ENCODE measurements around the gene CD48. TPM values are rescaled to one million over a fixed set of nuclear protein-coding genes. Genes with fewer than 3 reads are reported as not detected.

Gene CD48
- total and polyA plus RNA-seq, 2 of the 4 experiments (the other 2 are of a cell fraction) = not detected

DNA sequence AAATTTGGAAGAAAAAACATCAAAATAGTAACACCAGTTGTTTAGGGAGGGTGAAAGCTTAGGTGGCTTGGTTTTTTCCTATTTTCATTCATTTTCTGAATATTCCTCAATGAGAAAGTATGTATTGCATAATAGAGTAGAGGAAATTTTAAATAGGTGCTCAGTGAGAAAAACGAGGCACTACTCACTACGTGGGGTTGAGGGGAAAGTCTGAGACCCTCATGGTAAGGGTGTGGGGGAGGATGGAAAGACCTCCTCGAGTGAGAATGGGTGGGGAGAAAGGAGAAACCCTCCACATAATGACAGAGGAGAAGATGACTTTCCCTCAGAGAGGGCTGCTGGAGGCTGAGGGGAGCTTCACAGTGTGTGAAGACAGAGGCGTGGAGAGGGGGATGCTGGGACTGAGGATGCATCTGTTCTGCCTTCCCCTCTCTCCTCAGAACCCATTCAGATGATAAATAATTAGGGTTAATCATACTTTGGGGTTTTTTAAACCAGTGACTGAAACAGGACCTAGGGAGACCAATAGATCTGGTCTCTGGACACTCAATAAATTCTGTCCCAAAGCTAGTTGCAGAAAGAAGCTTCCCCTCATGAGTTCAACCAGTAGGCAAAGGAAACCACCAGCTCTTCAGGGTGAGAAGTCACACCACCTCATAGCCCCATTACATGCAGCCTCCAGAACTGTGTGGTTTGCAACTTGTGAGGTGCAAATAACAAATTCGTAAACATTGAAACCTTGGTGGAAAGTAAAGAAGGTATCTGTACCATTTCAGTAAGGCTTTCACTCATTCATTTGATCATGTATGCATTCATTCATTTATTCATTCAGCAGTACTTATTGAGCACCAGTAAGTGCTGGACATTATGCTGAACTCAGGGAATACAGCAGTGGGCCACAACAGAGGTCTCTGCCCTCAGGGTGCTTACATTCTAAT, 44.6 kb upstream of the CD48 start:
- no peak overlapping the region for H3K9ac ChIP-seq (ENCODE audit: low read depth, low read length)
- H2AFZ ChIP-seq (replicated peaks; ENCODE audit: low read length, poor library complexity) = no peak overlapping the region
- in situ Hi-C loops (cut with MboI; ENCODE audit: low sequenced_read_pairs) = no loop called here
- no peak overlapping the region for H3K4me2 ChIP-seq (ENCODE audit: low read depth, low read length)
- H2BK15ac ChIP-seq (ENCODE audit: low read depth, low read length) = no peak overlapping the region
- no peak overlapping the region for H2AK9ac ChIP-seq (replicated peaks; ENCODE audit: low read depth, low read length, poor library complexity)
- no peaks in the 10 kb centered on the region for H3K9me3 ChIP-seq (ENCODE audit: control insufficient read depth, insufficient read depth, low read length)
- no peak overlapping the region for H3K18ac ChIP-seq (ENCODE audit: low read depth, low read length)
- H3K9me1 ChIP-seq (ENCODE audit: insufficient read depth, low read length) = no peaks in the 10 kb centered on the region
- 60% methylated on average over 1 of the region's 5 CpGs; no CpG with 5 or more reads in 1 of the 2 experiments for WGBS, 2 experiments (ENCODE audit: extremely low coverage in 2 of 2, insufficient read length in 1 of 2)
- POLR2A ChIA-PET (ENCODE audit: unreplicated experiment) = no interaction called here
- H3K56ac ChIP-seq (ENCODE audit: extremely low read depth, insufficient read depth, low read length) = no peak overlapping the region
- no peaks in the 10 kb centered on the region for H3K4me1 ChIP-seq (ENCODE audit: control insufficient read depth, insufficient read depth, low read length)
- DNase-seq (no peak), ATAC-seq (ENCODE audit: low read depth) (no peak)
- intact Hi-C loops (cut with micrococcal nuclease) = no loop called here
- no peak overlapping the region for H3K4ac ChIP-seq (ENCODE audit: low read depth, low read length)
- H2BK5ac ChIP-seq (ENCODE audit: low read depth, low read length, poor library complexity, severe bottlenecking) = no peak overlapping the region
- no peak overlapping the region for H2BK120ac ChIP-seq (ENCODE audit: low read depth, low read length)
- H3K4me3 ChIP-seq (ENCODE audit: insufficient read depth, low read depth, low read length) = no peak overlapping the region
- dilution Hi-C loops (cut with HindIII; ENCODE audit: low sequenced_read_pairs, unreplicated experiment) = no loop called here
- H3K23ac ChIP-seq (ENCODE audit: low read depth, low read length) = no peak overlapping the region
- H3K14ac ChIP-seq (replicated peaks; ENCODE audit: low read depth, low read length) = no peak overlapping the region
- H4K5ac ChIP-seq (ENCODE audit: low read depth, low read length) = no peak overlapping the region
- no peaks in the 10 kb centered on the region for H3K27me3 ChIP-seq (ENCODE audit: control insufficient read depth, insufficient read depth, low read length)
- no peaks in the 10 kb centered on the region for H3K79me1 ChIP-seq (ENCODE audit: low read depth in 1 of 2, low read length in 2 of 2)
- H4K8ac ChIP-seq (ENCODE audit: low read depth in 2 of 2, low read length in 2 of 2) = no peak overlapping the region
- CTCF ChIA-PET = interaction anchor here (0.7 kb wide), 1 partner anchor 279 kb away, joined by 5 read pairs; no protein-coding TSS in a partner anchor
- no peak overlapping the region for H3K27ac ChIP-seq (ENCODE audit: insufficient read depth, low read length)
- H4K20me1 ChIP-seq (ENCODE audit: insufficient read depth, low read length) = no peaks in the 10 kb centered on the region
- H3K36me3 ChIP-seq (ENCODE audit: control insufficient read depth, insufficient read depth, low read length) = no peaks in the 10 kb centered on the region
- TF ChIP-seq USF2 (IDR thresholded peaks at IDR 0.05; ENCODE audit: low read depth, low read length) (no peak), CEBPB (IDR thresholded peaks at IDR 0.05; ENCODE audit: low read depth, low read length) (peak; percentile 21; the same call in 1 of the 2 replicates)
- H2BK20ac ChIP-seq (ENCODE audit: low read depth, low read length) = no peak overlapping the region
- H4K91ac ChIP-seq (ENCODE audit: insufficient read depth, low read depth, low read length) = no peak overlapping the region
- BruUV-seq (replicated peaks) = no TSS peak
- no peak overlapping the region for H2AK5ac ChIP-seq (ENCODE audit: low read depth, low read length)
